ENCODE data around the gene VWC2.

VWC2 gene

GRCh38 chr7:49892481-49892880, 119.0 kb downstream of the VWC2 start:
- TF ChIP-seq CTCF (IDR thresholded peaks at IDR 0.05), result no peak
- Histone ChIP-seq H2AFZ (no peak overlapping the region), H3K9me3 (ENCODE audit: control insufficient read depth, low read length) (no peaks in the 10 kb centered on the region), H3K79me2 (no peaks in the 10 kb centered on the region), H3K36me3 (ENCODE audit: control insufficient read depth, insufficient read depth, low read length) (no peaks in the 10 kb centered on the region), H3K4me3 (ENCODE audit: low read depth, low read length) (no peak overlapping the region), H3K27me3 (ENCODE audit: control insufficient read depth, insufficient read depth, low read length) (no peaks in the 10 kb centered on the region), H3K27ac (no peak overlapping the region), H3K9ac (no peak overlapping the region), H3K4me2 (ENCODE audit: low read length) (no peak overlapping the region), H3K4me1 (no peaks in the 10 kb centered on the region)

GRCh38 chr7:49893131-49893530, 119.7 kb downstream of the VWC2 start:
- Histone ChIP-seq H3K79me2 (no peaks in the 10 kb centered on the region), H3K9me3 (ENCODE audit: control insufficient read depth, low read length) (no peaks in the 10 kb centered on the region), H3K9ac (no peak overlapping the region), H3K4me2 (ENCODE audit: low read length) (no peak overlapping the region), H3K4me3 (ENCODE audit: low read depth, low read length) (no peak overlapping the region), H2AFZ (no peak overlapping the region), H3K4me1 (no peaks in the 10 kb centered on the region), H3K36me3 (ENCODE audit: control insufficient read depth, insufficient read depth, low read length) (no peaks in the 10 kb centered on the region), H3K27me3 (ENCODE audit: control insufficient read depth, insufficient read depth, low read length) (no peaks in the 10 kb centered on the region), H3K27ac (no peak overlapping the region)
- no peak for TF ChIP-seq CTCF (IDR thresholded peaks at IDR 0.05)

DNA sequence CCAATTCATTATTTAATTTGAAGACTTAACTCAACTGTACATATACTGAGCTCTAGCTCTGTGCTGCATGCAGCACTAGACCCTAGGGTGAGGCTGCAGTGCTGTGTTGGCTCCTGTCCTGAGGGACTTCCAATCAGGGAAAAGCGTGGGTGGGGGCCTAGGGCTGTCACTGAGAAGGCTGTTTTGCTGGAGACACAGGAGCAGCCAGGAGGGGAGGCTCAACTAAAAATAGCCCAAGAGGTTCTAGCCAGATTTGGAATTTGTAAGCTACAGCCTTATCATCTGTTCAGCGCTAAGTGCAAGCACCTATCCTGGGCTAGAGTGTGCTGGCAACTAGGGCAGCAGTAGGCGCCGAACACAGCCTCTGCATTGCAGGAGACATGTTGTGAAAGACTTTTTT, 121.1 kb downstream of the VWC2 start:
- H2AFZ ChIP-seq, result no peak overlapping the region
- H3K79me2 ChIP-seq, result no peaks in the 10 kb centered on the region
- no peak overlapping the region for H3K4me3 ChIP-seq (ENCODE audit: low read depth, low read length)
- no peak overlapping the region for H3K27ac ChIP-seq
- TF ChIP-seq CTCF (IDR thresholded peaks at IDR 0.05), result no peak
- no peaks in the 10 kb centered on the region for H3K36me3 ChIP-seq (ENCODE audit: control insufficient read depth, insufficient read depth, low read length)
- no peak overlapping the region for H3K9ac ChIP-seq
- no peaks in the 10 kb centered on the region for H3K27me3 ChIP-seq (ENCODE audit: control insufficient read depth, insufficient read depth, low read length)
- H3K4me1 ChIP-seq, result no peaks in the 10 kb centered on the region
- H3K4me2 ChIP-seq (ENCODE audit: low read length), result no peak overlapping the region
- no peaks in the 10 kb centered on the region for H3K9me3 ChIP-seq (ENCODE audit: control insufficient read depth, low read length)

DNA sequence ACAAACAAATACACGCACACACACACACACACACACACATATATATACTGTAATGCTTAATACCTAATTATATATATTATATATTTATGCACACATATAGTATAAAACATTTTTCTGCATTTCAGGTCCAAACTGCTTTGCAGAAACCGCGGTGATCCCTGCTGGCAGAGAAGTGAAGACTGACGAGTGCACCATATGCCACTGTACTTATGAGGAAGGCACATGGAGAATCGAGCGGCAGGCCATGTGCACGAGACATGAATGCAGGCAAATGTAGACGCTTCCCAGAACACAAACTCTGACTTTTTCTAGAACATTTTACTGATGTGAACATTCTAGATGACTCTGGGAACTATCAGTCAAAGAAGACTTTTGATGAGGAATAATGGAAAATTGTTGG, 138.5 kb downstream of the VWC2 start:
- no peaks in the 10 kb centered on the region for H3K9me3 ChIP-seq (ENCODE audit: control insufficient read depth, low read length)
- no peaks in the 10 kb centered on the region for H3K27me3 ChIP-seq (ENCODE audit: control insufficient read depth, insufficient read depth, low read length)
- H3K36me3 ChIP-seq (ENCODE audit: control insufficient read depth, insufficient read depth, low read length), result no peaks in the 10 kb centered on the region
- H3K4me3 ChIP-seq (ENCODE audit: low read depth, low read length), result no peak overlapping the region
- H2AFZ ChIP-seq, result no peak overlapping the region
- H3K4me2 ChIP-seq (ENCODE audit: low read length), result no peak overlapping the region
- no peak overlapping the region for H3K9ac ChIP-seq
- no peak for TF ChIP-seq CTCF (IDR thresholded peaks at IDR 0.05)
- H3K27ac ChIP-seq, result no peak overlapping the region
- H3K4me1 ChIP-seq, result no peaks in the 10 kb centered on the region
- no peaks in the 10 kb centered on the region for H3K79me2 ChIP-seq

DNA sequence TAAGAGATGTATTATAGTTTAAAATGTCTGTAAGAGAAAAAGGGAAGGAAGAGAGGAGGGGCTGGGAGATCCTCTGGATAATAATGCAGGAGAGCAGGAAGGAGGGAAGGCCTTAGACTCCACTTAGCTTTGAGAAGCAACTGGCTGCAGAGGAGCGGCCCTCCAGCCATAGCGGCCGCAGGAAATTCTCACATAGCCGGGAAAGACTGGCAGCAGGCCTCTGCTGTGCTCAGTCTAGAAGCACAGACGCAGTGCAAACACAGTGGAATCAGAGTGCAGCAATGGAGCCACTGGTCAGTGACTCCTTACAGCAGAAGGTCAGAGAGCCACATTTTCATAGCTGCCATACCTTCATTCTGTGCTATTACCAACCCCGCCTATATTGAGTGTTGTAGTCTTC, 153.3 kb downstream of the VWC2 start:
- TF ChIP-seq CTCF (IDR thresholded peaks at IDR 0.05), result no peak
- no peak overlapping the region for H3K9ac ChIP-seq
- H3K4me3 ChIP-seq (ENCODE audit: low read depth, low read length), result no peak overlapping the region
- H3K27ac ChIP-seq, result no peak overlapping the region
- no peaks in the 10 kb centered on the region for H3K4me1 ChIP-seq
- no peaks in the 10 kb centered on the region for H3K79me2 ChIP-seq
- no peak overlapping the region for H3K4me2 ChIP-seq (ENCODE audit: low read length)
- H3K27me3 ChIP-seq (ENCODE audit: control insufficient read depth, insufficient read depth, low read length), result no peaks in the 10 kb centered on the region
- no peak overlapping the region for H2AFZ ChIP-seq
- H3K36me3 ChIP-seq (ENCODE audit: control insufficient read depth, insufficient read depth, low read length), result no peaks in the 10 kb centered on the region
- no peaks in the 10 kb centered on the region for H3K9me3 ChIP-seq (ENCODE audit: control insufficient read depth, low read length)
